Measurements from ENCODE around the gene ATRNL1.
A peak's percentile ranks its signal among the peaks of the same experiment; 100 is the strongest.

The ATRNL1 gene

DNA sequence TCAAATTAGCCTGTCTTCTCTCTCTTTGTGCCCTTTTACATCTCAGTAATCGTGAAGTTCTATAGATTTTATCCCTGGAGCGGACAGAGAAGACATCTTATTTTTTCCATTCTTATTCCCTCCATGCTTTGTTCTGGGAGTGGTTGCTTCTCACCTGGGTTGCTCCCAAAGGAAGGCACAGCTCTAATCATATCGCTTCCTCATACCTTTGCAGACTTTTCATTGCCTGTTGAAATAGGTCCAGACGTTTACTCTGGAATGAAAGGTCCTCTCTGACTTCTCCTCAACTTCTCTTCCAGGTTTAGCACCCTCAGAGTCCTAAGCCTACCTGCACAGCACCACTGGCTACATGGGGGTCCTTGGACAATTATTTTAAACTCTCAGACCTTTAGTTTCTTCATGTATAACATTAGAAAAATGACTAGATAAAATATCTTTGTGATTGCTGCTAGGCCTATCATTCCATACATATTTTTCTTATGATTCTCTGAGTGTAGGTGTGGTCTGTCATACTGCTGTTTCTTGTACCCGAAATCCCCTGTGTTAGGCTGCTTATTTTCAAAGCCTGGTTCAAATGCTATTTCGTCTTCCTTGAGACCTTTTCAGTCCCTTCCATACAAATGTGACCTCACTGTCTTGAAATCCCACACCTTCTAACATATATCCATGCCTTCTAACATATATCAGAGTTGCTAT, 761.7 kb downstream of the ATRNL1 start:
- Histone ChIP-seq H3K27me3 (ENCODE audit: insufficient read depth, poor library complexity, severe bottlenecking) (no peaks in the 10 kb centered on the region), H3K9me3 (ENCODE audit: severe bottlenecking) (no peaks in the 10 kb centered on the region), H3K4me1 (ENCODE audit: insufficient read depth, poor library complexity, severe bottlenecking) (peaks cover 10% of the 10 kb centered on the region), H3K36me3 (ENCODE audit: low read depth) (no peaks in the 10 kb centered on the region), H3K27ac (ENCODE audit: poor library complexity, severe bottlenecking) (peak overlapping the region; percentile 47), H3K4me3 (ENCODE audit: severe bottlenecking) (no peak overlapping the region)
- TF ChIP-seq, protein P1, sequence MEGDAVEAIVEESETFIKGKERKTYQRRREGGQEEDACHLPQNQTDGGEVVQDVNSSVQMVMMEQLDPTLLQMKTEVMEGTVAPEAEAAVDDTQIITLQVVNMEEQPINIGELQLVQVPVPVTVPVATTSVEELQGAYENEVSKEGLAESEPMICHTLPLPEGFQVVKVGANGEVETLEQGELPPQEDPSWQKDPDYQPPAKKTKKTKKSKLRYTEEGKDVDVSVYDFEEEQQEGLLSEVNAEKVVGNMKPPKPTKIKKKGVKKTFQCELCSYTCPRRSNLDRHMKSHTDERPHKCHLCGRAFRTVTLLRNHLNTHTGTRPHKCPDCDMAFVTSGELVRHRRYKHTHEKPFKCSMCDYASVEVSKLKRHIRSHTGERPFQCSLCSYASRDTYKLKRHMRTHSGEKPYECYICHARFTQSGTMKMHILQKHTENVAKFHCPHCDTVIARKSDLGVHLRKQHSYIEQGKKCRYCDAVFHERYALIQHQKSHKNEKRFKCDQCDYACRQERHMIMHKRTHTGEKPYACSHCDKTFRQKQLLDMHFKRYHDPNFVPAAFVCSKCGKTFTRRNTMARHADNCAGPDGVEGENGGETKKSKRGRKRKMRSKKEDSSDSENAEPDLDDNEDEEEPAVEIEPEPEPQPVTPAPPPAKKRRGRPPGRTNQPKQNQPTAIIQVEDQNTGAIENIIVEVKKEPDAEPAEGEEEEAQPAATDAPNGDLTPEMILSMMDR (IDR thresholded peaks at IDR 0.05; ENCODE audit: poor library complexity, severe bottlenecking), result no peak
- ATAC-seq (ENCODE audit: low read depth) (peak; percentile 89), DNase-seq (ENCODE audit: low spot score) (no peak)

DNA sequence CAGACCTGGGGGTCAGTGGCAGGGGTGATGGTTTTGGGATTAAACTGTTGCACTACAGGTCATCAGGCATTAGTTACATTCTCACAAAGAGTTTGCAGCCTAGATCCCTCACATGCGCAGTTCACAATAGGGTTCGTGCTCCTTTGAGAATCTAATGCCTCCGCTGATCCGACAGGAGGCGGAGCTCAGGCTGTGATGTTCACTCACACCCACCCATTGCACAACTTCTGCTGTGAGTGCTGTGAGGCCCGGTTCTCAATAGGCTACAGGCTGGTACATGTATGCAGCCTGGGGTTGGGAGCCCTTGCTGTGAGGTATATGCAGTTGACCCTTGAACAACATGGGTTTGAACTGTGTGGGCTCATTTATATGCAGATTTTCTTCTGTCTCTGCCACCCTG, 763.4 kb downstream of the ATRNL1 start:
- H3K27ac ChIP-seq (ENCODE audit: poor library complexity, severe bottlenecking), result no peak overlapping the region
- no peak overlapping the region for H3K4me3 ChIP-seq (ENCODE audit: severe bottlenecking)
- DNase-seq (ENCODE audit: low spot score), result peak; percentile 29
- no peaks in the 10 kb centered on the region for H3K27me3 ChIP-seq (ENCODE audit: insufficient read depth, poor library complexity, severe bottlenecking)
- H3K4me1 ChIP-seq (ENCODE audit: insufficient read depth, poor library complexity, severe bottlenecking), result peaks cover 10% of the 10 kb centered on the region
- no peak for ATAC-seq (ENCODE audit: low read depth)
- no peaks in the 10 kb centered on the region for H3K36me3 ChIP-seq (ENCODE audit: low read depth)
- H3K9me3 ChIP-seq (ENCODE audit: severe bottlenecking), result no peaks in the 10 kb centered on the region
- TF ChIP-seq, protein P1 (IDR thresholded peaks at IDR 0.05; ENCODE audit: poor library complexity, severe bottlenecking), result no peak

DNA sequence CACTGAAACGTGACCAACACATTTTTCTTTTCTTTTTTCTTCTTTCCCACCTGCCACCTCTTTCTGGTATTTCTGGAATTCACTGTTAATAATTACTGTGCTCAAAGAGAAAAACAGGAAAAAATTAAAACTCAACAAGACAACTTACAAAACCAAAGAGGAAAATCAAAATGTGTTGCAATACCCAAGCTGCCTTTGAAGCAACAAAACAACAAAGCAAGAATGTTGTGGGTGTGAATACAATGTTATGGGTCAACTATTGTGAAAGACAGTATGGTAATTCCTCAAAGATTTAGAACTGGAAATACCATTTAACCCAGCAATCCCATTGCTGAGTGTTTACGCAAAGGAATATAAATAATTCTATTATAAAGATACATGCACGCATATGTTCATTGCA, 764.7 kb downstream of the ATRNL1 start:
- ATAC-seq (ENCODE audit: low read depth), result no peak
- H3K4me3 ChIP-seq (ENCODE audit: severe bottlenecking), result no peak overlapping the region
- TF ChIP-seq, protein P1 (IDR thresholded peaks at IDR 0.05; ENCODE audit: poor library complexity, severe bottlenecking), result no peak
- no peaks in the 10 kb centered on the region for H3K9me3 ChIP-seq (ENCODE audit: severe bottlenecking)
- no peaks in the 10 kb centered on the region for H3K36me3 ChIP-seq (ENCODE audit: low read depth)
- peaks cover 10% of the 10 kb centered on the region for H3K4me1 ChIP-seq (ENCODE audit: insufficient read depth, poor library complexity, severe bottlenecking)
- no peaks in the 10 kb centered on the region for H3K27me3 ChIP-seq (ENCODE audit: insufficient read depth, poor library complexity, severe bottlenecking)
- H3K27ac ChIP-seq (ENCODE audit: poor library complexity, severe bottlenecking), result no peak overlapping the region
- no peak for DNase-seq (ENCODE audit: low spot score)

DNA sequence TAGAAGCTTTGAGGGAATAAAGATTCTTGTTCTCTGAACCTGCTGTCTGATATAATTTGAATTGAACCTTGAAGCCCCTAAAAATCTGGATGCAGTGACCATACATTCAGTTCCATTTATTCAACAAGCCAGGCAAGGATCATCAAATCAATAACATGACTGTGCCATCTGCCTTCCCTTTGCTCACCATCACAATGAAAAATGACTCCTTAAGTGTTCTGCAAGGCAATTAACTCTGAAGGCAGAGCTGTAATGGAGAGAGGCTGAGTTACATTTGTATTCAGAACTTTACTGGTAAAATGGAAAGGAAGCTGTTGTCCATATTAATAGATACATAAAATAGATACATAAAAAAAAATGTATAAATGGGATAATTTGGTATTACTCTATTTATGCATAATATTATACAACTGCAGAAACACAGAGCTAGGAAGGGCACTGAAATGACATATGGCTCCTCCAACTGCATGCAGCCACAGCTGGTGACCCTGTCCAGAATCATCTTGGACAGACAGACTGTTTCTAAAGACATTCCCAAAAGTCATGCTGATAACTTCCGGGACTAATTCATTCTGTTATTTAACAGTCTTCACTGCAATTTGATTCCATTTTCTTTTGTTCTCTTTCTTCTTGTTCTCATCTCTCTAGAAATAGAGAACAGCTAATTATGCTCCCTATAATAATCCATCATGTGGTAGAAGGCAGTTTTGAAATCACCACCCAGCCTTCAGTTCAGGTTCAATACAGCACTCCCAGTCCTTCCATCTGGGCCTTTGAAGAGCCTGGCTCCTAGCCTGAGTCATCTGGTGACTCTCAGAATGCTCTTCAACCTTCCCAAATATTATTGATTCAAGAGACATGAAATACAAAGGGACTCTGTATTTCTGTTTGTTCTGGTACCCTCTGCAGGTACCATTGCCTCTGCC, 767.3 kb downstream of the ATRNL1 start:
- no peak for DNase-seq (ENCODE audit: low spot score)
- Histone ChIP-seq H3K27me3 (ENCODE audit: insufficient read depth, poor library complexity, severe bottlenecking) (no peaks in the 10 kb centered on the region), H3K4me1 (ENCODE audit: insufficient read depth, poor library complexity, severe bottlenecking) (peaks cover 2% of the 10 kb centered on the region), H3K4me3 (ENCODE audit: severe bottlenecking) (no peak overlapping the region), H3K9me3 (ENCODE audit: severe bottlenecking) (no peaks in the 10 kb centered on the region), H3K27ac (ENCODE audit: poor library complexity, severe bottlenecking) (no peak overlapping the region), H3K36me3 (ENCODE audit: low read depth) (no peaks in the 10 kb centered on the region)
- ATAC-seq (ENCODE audit: low read depth), result no peak
- TF ChIP-seq, protein P1 (IDR thresholded peaks at IDR 0.05; ENCODE audit: poor library complexity, severe bottlenecking), result no peak

Measured in RWPE2 (cell line).